Prostate gland (tissue), 2 donors: ENCODE data around the gene DPYSL5. TPM values are rescaled to one million over a fixed set of nuclear protein-coding genes. Genes with fewer than 3 reads are reported as not detected.

Experiments used
- DNase-seq: peaks from one replicate; pipeline ENCODE4 v3.0.0-alpha.2; 2019; ENCODE audit warnings: low spot score
- H3K27ac ChIP-seq, 2 donors: fragments of 200-600 bp; sonication (generic); 2 replicates each; pipeline ENCODE4 v1.5.1; 2017 to 2019
- H3K27me3 ChIP-seq: fragments of 200-600 bp; sonication (generic); replicated peaks from 2 replicates; pipeline ENCODE4 v1.5.1; 2019; ENCODE audit not compliant: insufficient read depth
- H3K36me3 ChIP-seq, 2 donors: fragments of 200-600 bp; sonication (generic); 1 replicate in 1 of 2; 2 replicates in 1 of 2; pipeline versions ENCODE4 v1.5.1 to v1.8.1; 2017 to 2019
- H3K4me1 ChIP-seq: fragments of 200-600 bp; sonication (generic); replicated peaks from 2 replicates; pipeline ENCODE4 v1.5.1; 2019
- H3K4me3 ChIP-seq, 2 donors: fragments of 200-600 bp; sonication (generic); 2 replicates each; pipeline ENCODE4 v1.5.1; 2017 to 2019
- H3K9me3 ChIP-seq: fragments of 200-600 bp; sonication (generic); 2 replicates; pipeline ENCODE4 v1.5.1; 2017
- POLR2A ChIP-seq: fragments of 450-650 bp; IDR thresholded peaks from one replicate; pipeline ENCODE4 v1.6.1; 2016; ENCODE audit warnings: antibody characterized with exemption, mild to moderate bottlenecking
- POLR2AphosphoS5 ChIP-seq: sonication (generic); formaldehyde crosslinking; IDR thresholded peaks from one replicate; pipeline ENCODE4 v1.6.1; 2017; ENCODE audit warnings: antibody characterized with exemption
- WGBS: methylation state at CpG from one replicate; pipeline ENCODE4 v1.1.5; 2018; 5-methylcytosine and 5-hydroxymethylcytosine counted together
- intact Hi-C: fragments of 100-400 bp; cut with DNase I; formaldehyde crosslinking; loops from one replicate; pipeline ENCODE4 v1.14.2; 2022
- total RNA-seq, 2 donors: library from RNA; depleted of rRNA; stranded (reverse); fragments of >200 nt; gene quantifications; one replicate each; pipeline ENCODE4 v1.1.0, GENCODE V29; 2016
- TF ChIP-seq, protein P1 (sequence below), 4 experiments: fragments of 200-600 bp in 2 of 4; fragments of 450-650 bp in 2 of 4; sonication (generic) in 2 of 4; IDR thresholded peaks; 1 replicate in 3 of 4; 2 replicates in 1 of 4; pipeline ENCODE4 v1.5.1; 2016 to 2019; ENCODE audit warnings: antibody characterized with exemption in 4 of 4, mild to moderate bottlenecking in 2 of 4, moderate library complexity in 2 of 4

Gene DPYSL5
- total RNA-seq, 2 donors from 2014 or later, result 1.2 TPM; not detected in 1

DNA sequence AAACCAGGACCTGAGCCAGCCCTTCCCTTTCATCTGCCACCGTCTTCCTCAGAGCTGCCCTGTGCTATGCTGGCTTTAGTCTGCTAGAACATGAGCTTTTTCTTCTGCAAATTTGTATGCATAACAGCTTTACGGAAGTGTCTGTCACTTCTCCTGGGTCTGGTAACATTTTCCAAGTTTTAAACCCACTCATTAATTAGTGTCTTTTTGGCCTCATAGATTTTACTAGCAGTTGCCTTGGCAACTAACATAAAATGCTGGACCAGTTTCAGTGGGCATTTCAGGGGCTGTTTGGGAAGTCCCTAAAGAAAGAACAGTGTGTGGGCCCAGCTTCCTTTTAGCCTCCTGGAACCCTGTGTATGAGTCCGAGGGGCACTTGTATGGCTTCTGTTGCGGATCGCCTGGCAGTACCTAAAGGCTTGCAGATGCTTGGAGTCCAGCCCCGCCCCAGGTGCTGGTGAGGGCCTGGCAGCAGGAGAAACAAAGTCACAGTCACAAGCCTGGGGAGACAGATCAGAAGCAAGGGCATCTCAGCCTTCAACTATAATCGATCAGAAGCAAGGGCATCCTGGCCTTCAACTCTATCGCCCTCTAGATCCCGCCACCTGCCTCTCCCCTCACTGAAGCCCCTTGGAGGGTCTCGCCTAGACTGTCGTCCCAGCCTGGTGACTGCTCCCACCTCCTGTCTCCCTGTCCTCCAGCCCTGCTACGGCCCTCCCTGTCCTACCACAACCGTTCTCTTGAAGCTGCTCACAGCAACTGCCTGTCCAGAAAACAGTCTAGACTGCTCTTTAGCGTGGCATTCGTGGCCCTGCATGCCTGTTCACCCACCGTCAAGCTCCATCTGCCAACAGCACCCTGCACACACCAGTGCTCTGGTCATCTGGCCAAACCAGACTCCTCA lies 85.8 kb downstream of the DPYSL5 start:
- no peak for DNase-seq
- intact Hi-C loops, result no loop called here
- TF ChIP-seq POLR2AphosphoS5 (no peak), POLR2A (no peak)
- TF ChIP-seq, protein P1, sequence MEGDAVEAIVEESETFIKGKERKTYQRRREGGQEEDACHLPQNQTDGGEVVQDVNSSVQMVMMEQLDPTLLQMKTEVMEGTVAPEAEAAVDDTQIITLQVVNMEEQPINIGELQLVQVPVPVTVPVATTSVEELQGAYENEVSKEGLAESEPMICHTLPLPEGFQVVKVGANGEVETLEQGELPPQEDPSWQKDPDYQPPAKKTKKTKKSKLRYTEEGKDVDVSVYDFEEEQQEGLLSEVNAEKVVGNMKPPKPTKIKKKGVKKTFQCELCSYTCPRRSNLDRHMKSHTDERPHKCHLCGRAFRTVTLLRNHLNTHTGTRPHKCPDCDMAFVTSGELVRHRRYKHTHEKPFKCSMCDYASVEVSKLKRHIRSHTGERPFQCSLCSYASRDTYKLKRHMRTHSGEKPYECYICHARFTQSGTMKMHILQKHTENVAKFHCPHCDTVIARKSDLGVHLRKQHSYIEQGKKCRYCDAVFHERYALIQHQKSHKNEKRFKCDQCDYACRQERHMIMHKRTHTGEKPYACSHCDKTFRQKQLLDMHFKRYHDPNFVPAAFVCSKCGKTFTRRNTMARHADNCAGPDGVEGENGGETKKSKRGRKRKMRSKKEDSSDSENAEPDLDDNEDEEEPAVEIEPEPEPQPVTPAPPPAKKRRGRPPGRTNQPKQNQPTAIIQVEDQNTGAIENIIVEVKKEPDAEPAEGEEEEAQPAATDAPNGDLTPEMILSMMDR (IDR thresholded peaks at IDR 0.05), result no peak

DNA sequence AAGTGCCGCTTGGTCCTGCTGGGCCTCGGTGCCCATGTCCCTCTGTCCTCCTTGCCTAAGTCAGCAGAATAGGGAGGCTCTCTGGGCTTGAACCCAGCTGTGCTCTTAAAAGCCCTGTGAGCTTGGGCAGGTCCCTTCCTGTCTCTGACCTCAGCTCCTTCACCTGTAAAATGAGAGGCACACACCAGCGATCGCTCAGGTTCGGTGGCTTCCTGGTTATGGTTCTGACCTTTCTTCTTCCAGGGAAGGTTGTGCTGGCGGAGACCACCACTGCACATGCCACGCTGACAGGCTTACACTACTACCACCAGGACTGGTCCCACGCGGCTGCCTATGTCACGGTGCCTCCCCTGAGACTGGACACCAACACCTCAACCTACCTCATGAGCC lies 86.4 kb downstream of the DPYSL5 start:
- intact Hi-C loops, result no loop called here
- DNase-seq, result no peak
- Histone ChIP-seq H3K36me3 (no peaks in the 10 kb centered on the region), H3K4me1 (no peaks in the 10 kb centered on the region), H3K4me3 (no peak overlapping the region), H3K27ac (no peak overlapping the region), H3K9me3 (no peaks in the 10 kb centered on the region), H3K27me3 (no peaks in the 10 kb centered on the region)
- 96% methylated on average over 10 of the region's 10 CpGs for WGBS
- TF ChIP-seq, protein P1 (IDR thresholded peaks at IDR 0.05), result no peak
- TF ChIP-seq POLR2AphosphoS5 (no peak), POLR2A (no peak)

More for the DNA sequence above, 85.8 kb downstream of the DPYSL5 start:
- Histone ChIP-seq H3K36me3 (no peaks in the 10 kb centered on the region), H3K27me3 (no peaks in the 10 kb centered on the region), H3K4me3 (no peak overlapping the region), H3K9me3 (no peaks in the 10 kb centered on the region), H3K27ac (no peak overlapping the region), H3K4me1 (no peaks in the 10 kb centered on the region)
- 76% methylated on average over 16 of the region's 16 CpGs for WGBS

DNA sequence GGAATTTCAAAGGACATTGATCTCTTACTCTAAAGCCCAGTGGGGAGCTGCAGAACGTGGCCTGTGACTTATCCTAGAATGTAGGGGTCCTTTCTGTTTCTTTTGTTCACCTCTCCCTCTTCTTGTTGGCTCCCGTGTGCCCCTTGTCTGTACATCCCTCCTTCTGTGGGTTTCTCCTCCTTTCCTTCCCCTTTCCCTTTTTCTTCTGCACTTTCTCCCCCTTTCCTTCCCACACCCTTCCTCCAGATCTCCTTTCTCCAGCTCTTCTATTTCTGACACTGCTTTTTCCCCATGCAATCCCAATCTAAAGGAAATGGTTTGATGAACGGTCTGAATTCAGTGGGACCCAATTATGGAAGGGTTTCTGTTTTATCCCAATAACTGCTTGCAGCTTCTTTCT lies 87.1 kb downstream of the DPYSL5 start:
- DNase-seq, result no peak
- H3K9me3 ChIP-seq, result no peaks in the 10 kb centered on the region
- intact Hi-C loops, result no loop called here
- no peak overlapping the region for H3K4me3 ChIP-seq
- no peak overlapping the region for H3K27ac ChIP-seq
- H3K36me3 ChIP-seq, result no peaks in the 10 kb centered on the region
- 86% methylated on average over 3 of the region's 3 CpGs for WGBS
- no peaks in the 10 kb centered on the region for H3K4me1 ChIP-seq
- TF ChIP-seq POLR2A (no peak), POLR2AphosphoS5 (no peak)
- TF ChIP-seq, protein P1 (IDR thresholded peaks at IDR 0.05), result no peak
- H3K27me3 ChIP-seq, result no peaks in the 10 kb centered on the region

DNA sequence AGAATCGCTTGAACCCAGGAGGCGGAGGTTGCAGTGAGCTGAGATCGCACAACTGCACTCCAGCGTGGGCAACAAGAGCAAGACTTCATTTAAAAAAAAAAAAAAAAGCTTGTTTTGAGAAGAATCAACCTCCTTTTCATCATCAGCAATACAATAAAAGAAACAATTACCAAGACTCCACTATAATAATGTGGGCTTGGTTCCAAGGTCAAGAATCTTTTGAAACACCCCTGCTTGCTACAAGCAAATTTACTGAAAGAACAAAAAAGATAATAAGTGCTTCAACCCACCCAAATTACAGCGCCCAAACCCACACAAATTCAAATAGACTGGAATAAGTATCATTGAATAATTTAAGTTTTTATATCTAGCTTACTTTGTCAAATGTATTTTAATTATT lies 88.9 kb downstream of the DPYSL5 start:
- Histone ChIP-seq H3K27ac (no peak overlapping the region), H3K4me3 (no peak overlapping the region), H3K36me3 (no peaks in the 10 kb centered on the region), H3K9me3 (no peaks in the 10 kb centered on the region), H3K4me1 (no peaks in the 10 kb centered on the region), H3K27me3 (no peaks in the 10 kb centered on the region)
- intact Hi-C loops, result no loop called here
- 75% methylated on average over 5 of the region's 5 CpGs for WGBS
- DNase-seq, result no peak
- TF ChIP-seq POLR2AphosphoS5, result no peak
- TF ChIP-seq, protein P1 (IDR thresholded peaks at IDR 0.05), result no peak
- TF ChIP-seq POLR2A, result no peak
